K562 (cell line): ENCODE measurements around the gene BACH1. TPM values are rescaled to one million over a fixed set of nuclear protein-coding genes. Genes with fewer than 3 reads are reported as not detected.

Source experiments
- ARNT ChIP-seq, 2 experiments: fragments of 450-650 bp; IDR thresholded peaks; 2 replicates each; pipeline ENCODE4 v1.6.1; 2016; ENCODE audit warnings: mild to moderate bottlenecking in 1 of 2
- CREM ChIP-seq: IDR thresholded peaks from 2 replicates; pipeline ENCODE4 v1.6.1; 2014; ENCODE audit warnings: antibody characterized with exemption, low read depth
- CSDE1 ChIP-seq, 2 experiments: fragments of 450-650 bp; IDR thresholded peaks; 2 replicates each; pipeline ENCODE4 v1.6.1; 2016; ENCODE audit warnings: mild to moderate bottlenecking in 1 of 2
- CUX1 ChIP-seq: fragments of 200-800 bp; sonication (Bioruptor generic); IDR thresholded peaks from 2 replicates; pipeline ENCODE4 v1.6.1; 2016; ENCODE audit warnings: missing genetic modification characterization, missing compliant biosample characterization
- NCOA2 ChIP-seq, 2 experiments: fragments of 450-650 bp; IDR thresholded peaks; 2 replicates each; pipeline ENCODE4 v1.6.1; 2018; ENCODE audit warnings: mild to moderate bottlenecking in 2 of 2, moderate library complexity in 1 of 2; ENCODE audit not compliant: partially characterized antibody in 2 of 2
- NFE2 ChIP-seq: IDR thresholded peaks from 2 replicates; pipeline ENCODE4 v1.6.1; 2014; ENCODE audit warnings: antibody characterized with exemption, low read depth
- NR2C2 ChIP-seq, 2 experiments: fragments of 200-800 bp in 1 of 2; sonication (Bioruptor generic) in 1 of 2; sonication (generic) in 1 of 2; formaldehyde crosslinking in 1 of 2; IDR thresholded peaks; 2 replicates each; pipeline versions ENCODE4 v1.6.1 to v1.8.0; 2016 to 2022; ENCODE audit warnings: mild to moderate bottlenecking in 1 of 2, missing compliant biosample characterization in 1 of 2, missing genetic modification characterization in 1 of 2, missing genetic modification reagents in 1 of 2
- PBX2 ChIP-seq, 2 experiments: IDR thresholded peaks in 1 of 2; conservative IDR thresholded peaks in 1 of 2; 2 replicates each; pipeline ENCODE4 v1.6.1; 2016; ENCODE audit warnings: low read depth in 2 of 2, mild to moderate bottlenecking in 1 of 2, missing compliant biosample characterization in 1 of 2, missing genetic modification characterization in 1 of 2, moderate library complexity in 1 of 2
- ZBTB2 ChIP-seq: fragments of 450-650 bp; IDR thresholded peaks from 2 replicates; pipeline ENCODE4 v1.6.1; 2016; ENCODE audit warnings: antibody characterized with exemption
- ZEB2 ChIP-seq: fragments of 450-650 bp; IDR thresholded peaks from 2 replicates; pipeline ENCODE4 v1.6.1; 2016
- ZNF592 ChIP-seq: fragments of 450-650 bp; IDR thresholded peaks from 2 replicates; pipeline ENCODE4 v1.6.1; 2017; ENCODE audit warnings: antibody characterized with exemption, mild to moderate bottlenecking
- polyA plus RNA-seq, 8 experiments: library from polyadenylated mRNA; depleted of rRNA in 4 of 8; stranded (reverse) in 5 of 8; unstranded in 3 of 8; fragments of >200 nt; fragmentation: Nextera tagmentation in 2 of 8; fragmentation: Illumina TruSeq in 1 of 8; extraction: Ambion mirVana in 2 of 8; extraction: Trizol in 1 of 8; gene quantifications; 2 replicates each; pipeline versions ENCODE4 v1.2.1 to v1.2.3, GENCODE V29; 2011 to 2014; ENCODE audit warnings: inconsistent platforms in 1 of 8, missing spikeins in 1 of 8
- total RNA-seq, 7 experiments: library from RNA; depleted of rRNA in 6 of 7; stranded (reverse); fragments of >200 nt in 6 of 7; fragmentation: Illumina TruSeq in 2 of 7; extraction: Trizol in 2 of 7; gene quantifications; 2 replicates each; pipeline versions ENCODE4 v1.2.1 to v1.2.3, GENCODE V29; 2011 to 2021; ENCODE audit warnings: low replicate concordance in 1 of 7

Gene BACH1
- total and polyA plus RNA-seq, 9 of the 15 experiments (the other 6 are each of a cell fraction or from before 2014, with no cell fraction given) = 10.6 to 58.5 (median 28.6) TPM

- TF ChIP-seq ZNF592 = peak; percentile 91
- peak; percentile 60; the same call in 1 of the 2 replicates for TF ChIP-seq ZBTB2
- peak; percentile 59 for TF ChIP-seq CREM
- TF ChIP-seq NFE2 = peak; percentile 98
- TF ChIP-seq NR2C2 (CRISPR knock-in tag; IDR thresholded peaks at IDR 0.05) = no peak
- TF ChIP-seq NR2C2 (tag; IDR thresholded peaks at IDR 0.05) = peak; percentile 26; the same call in 1 of the 2 replicates
- TF ChIP-seq ZEB2 = peak; percentile 49; the same call in 1 of the 2 replicates
- peak in 1 of 2 experiments; percentile 63 for TF ChIP-seq NCOA2 (IDR thresholded peaks at IDR 0.05; ENCODE audit: partially characterized antibody in 2 of 2)
- peak; percentile 77; the same call in 1 of the 2 replicates for TF ChIP-seq CUX1 (CRISPR knock-in tag)
- TF ChIP-seq ARNT (IDR thresholded peaks at IDR 0.05) = peak in 1 of 2 experiments; percentile 48; a peak in 1 of 4 replicates
- TF ChIP-seq CSDE1 (IDR thresholded peaks at IDR 0.05) = 0 out of 4 replicates have a peak, but pooled peaks of 1 of the 2 experiments have one; percentile 37
- TF ChIP-seq PBX2 (CRISPR knock-in tag; IDR thresholded peaks at IDR 0.05; ENCODE audit: low read depth) = no peak
- TF ChIP-seq PBX2 (tag; conservative IDR thresholded peaks at IDR 0.05; ENCODE audit: low read depth) = 0 out of 2 replicates have a peak, but pooled peaks have one; percentile 11
These were observed 17.5 kb downstream of the BACH1 start (continued) for GRCh38 chr21:29316029-29316742.
